Measurements from ENCODE around the gene ZFR.
"Not testable (repeated sequence)": the region's sequence is repeated elsewhere in the genome, so short reads cannot be mapped to it uniquely, and the experiment has no call there.

ZFR gene

DNA sequence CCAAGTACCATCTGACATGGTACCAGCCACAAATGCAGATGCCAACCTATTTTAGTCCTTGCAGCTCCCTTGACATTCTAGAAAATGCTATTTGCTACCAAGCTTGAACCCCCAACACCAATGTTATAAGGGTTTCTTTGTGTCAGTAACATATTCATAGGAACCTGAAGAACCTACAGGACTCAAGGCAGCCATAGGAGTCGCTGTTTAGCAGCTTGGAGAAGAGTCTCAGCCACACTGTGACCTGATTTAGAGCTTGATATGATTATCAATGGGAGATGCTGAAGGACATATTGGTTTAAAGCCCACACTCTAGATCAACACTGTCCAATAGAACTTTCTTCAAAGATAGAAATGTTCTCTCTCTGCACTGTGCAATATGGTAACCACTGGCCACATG lies 6.4 kb upstream of the ZFR start:
- no peak for DNase-seq

DNA sequence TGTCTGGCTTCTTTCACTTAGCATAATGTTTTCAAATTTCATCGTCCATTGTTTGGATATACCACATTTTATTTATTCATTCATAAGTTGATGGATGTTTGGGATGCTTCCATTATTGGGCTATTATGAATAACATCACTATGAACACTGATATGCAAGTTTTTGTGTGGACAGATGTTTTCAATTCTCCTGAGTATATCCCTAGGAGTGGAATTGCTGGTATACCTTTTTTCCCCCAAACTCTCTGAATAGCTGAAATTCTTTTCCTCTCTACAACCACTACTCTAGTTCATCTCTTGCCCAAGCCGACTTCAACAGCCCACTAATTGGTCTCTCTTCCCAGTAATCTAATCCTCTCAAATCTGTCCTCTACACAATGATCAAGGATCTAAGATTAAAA lies 4.7 kb upstream of the ZFR start:
- DNase-seq = no peak

DNA sequence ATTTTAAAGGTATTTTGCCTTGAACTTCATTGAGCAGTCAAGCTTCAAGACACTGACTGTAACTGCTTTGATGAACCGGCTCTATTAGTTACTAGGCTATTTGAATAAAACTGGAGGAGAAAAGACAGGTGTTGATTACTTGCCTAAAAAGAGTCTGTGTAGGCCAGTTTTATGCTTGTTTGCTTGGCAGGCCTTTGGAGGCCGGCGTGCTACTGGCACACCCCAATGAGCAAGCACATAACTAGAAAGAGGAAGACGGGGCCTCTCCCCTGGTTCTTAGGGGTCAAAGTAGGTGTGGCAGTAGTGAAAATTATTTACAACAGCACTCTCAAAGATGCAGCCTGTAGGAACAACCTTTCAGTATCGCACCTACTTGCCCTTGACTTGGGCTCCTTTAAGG lies 2.1 kb upstream of the ZFR start:
- peak in 1 of 2 donors; percentile 59 for DNase-seq

DNA sequence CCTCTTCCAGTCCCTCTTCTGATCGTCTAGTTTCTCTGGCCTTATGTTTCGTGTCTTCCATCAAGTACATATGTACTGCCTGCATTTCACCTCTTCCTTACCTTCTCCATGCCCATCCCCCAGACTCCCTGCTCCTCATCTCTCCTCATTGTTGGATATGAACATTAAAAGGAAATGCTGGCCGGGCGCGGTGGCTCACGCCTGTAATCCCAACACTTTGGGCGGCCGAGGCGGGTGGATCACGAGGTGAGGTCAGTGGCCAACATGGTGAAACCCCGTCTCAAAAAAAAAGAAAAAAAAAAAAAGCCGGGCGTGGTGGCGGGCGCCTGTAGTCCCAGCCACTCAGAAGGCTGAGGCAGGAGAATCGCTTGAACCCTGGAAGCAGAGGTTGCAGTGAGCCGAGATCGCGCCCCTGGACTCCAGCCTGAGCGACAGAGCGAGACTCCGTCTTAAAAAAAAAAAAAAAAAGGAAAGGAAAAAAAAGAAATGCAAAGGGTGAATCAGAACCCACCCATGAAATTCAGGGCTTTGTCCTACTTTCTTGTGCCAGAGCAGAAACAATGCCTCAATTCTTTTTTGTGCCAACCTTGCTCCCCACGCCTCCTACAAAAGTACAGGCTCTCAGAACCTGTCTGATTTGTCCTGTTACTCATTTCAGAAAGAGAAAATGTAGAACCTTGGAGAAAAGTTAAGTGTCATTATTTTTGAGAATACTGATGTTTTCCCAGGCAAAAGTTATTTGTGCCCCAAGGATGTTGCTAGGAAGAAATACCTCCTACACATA lies 1.5 kb upstream of the ZFR start:
- DNase-seq = no peak

DNA sequence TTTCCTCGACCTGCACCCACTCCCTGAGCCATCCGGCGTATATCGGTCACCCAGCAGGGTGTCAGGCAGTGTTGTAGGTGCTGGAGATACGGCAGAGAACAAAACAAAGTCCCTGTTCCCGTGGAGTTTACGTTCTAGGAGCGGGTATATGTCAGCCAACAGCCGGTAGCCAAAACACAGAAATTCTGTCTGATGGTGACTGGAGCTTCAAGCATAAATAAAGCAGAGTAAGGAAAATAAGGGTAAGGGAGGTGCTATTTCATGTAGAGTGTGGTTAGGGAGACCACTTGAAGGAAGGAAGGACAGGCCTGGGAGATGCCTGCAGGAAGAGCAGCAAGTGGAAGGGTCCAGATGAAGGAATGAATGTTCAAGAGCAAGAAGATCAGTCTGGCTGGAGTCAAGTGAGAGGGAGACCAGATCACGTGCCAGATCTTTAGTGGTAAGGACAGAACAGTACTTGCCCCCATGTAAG lies 783 bp upstream of the ZFR start:
- DNase-seq = no peak

DNA sequence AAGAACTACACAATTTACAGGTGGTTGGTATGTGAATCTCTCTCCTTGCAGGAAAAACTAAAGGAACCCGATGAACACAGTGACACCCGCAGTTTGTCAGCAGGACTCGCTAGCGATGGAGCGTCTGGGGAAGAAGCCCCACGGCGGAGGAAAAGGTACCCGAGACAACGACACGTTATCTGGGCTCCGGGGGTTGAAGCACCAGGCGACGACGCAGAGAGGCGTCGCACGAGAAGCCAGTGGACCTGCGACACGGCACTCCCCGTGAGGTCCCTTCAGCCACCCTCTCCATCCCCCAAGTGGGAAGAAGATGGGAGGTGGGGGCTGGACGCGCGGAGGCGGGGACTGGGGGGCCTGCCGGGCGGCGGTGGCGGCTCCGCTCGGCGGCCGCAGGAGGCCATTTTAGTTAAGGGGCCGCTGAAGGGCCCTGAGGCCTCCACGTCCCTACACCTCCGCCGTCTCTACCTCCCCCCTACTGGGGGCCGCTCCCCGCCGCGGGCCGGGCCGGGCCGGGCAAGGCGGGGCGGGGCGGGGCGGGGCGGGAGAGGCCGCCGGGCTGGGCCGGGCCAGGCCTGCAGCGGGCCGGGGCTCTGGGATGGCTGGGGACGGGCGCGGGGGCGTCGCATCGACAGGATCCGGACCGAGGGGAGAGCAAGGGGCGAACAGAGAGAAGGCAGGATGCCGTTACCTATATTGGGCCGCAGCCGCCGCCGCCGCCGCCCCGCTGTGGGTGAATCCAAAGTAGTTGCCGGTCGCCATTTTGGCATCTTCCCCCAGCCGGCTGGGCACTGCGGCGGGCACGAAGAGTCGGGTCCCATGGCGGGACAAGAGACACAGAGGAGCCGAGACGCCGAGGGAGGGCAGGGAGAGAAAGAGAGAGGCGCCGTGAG lies 754 bp downstream of the ZFR start:
- DNase-seq = peak; percentile 55 to 63

DNA sequence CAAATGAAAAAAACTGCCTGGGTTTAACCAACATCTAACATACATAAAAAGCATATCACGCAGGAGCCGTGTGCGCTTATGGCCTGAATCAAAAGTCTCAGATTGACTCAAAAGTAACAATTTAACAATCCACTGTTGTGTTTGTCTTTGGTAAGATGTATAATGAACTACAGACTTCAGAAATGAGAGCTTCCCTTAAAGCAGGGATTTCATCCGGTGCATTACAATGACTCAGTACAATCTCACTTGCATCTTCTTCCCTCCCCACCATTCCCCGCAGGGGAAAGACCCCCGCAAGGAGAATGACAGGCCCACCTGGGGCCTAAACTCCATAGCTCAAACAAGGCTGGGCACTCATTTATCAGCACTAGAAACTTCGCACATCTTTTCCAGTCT lies 1.4 kb downstream of the ZFR start:
- no peak for DNase-seq

DNA sequence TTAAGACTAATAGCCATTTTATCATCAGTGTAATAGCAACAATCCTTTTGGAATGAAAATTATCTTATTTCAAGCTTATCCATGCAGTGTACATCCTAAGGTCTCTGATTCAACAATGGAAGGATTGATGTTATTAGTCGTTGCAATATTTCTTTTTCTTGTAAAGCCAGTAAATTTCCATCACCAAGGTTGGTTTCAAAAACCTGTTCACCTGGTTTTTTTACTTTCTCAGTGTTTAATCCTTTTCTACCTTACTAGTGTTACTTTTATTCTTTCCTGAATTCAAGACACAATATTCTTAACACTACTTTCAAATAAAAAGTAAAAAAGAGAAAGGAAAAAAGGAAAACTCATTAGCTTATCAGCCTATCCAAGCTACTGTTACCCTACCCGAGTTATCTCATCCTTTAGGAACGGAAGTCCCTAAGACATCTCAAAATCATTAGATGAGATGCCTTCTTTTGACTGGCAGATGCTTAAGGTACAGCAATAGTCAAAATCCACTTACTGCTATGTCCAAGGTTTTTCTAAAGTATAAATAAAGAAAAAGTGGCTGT lies 5.4 kb downstream of the ZFR start:
- no peak for DNase-seq

DNA sequence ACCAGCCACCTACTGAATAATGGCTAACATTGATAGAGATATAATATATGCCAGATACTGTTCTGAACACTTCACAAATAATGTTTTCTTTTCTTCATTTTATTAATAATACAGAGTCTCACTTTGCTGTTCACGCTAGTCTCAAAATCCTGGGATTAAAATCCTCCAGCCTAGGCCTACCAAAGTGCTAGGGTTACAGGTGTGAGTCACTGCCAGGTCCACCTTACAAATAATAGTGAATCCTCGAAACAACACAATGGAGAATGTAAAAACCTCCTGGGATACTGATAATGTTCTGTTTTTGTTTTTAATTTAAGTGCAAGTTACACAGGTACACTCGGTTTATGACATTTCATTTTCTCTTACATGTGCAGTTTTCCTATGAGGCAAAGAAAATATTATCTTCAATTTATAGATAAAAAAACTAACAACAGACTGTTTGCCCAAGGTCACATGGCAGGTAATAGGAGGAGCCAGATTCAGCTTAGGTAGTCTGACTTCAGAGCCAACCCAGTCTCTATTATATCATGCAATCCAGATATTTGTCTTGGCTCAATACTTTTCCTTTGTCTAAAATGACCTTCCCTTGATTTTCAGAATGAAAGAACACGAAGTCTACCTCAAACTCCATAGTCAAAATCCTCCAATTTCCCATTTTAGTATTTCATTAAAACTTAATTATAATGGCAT lies 7.8 kb downstream of the ZFR start:
- DNase-seq = no peak

DNA sequence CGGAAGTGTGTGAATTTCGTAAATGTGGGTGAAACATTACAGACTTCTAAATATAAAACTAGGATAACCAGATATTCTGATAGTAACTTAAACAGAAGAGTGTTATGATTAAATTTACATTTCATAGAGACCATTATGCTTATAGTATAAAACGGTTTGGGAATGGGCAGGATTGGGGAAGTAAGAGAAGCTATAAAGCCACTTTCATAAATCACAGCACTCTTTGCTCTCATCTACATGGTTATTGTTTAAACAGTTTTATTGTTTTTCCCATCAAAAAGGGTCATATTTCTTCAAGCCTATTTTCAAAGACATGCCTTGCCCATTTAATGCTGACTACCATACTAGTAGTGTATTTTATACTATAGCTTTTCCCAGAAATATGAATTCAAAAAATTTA lies 9.2 kb downstream of the ZFR start:
- DNase-seq = no peak

DNA sequence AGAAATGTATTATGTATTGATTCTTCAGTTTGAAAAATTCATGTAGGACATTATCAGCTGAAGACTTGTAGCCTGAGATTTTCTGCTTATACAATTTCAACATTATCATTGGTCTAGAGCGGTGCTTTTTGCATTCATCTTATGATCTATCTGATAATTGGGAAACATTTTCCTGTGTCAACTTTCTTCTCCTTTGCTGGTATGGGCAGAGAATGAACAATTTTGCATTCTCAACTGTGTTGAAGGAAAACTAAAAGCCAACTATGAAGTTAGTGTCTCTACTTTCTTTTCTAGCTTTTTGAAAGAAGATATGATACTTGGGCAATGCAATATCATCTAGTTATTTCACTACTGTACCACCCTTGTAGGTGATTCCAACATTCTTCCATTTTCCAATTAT lies 10.3 kb downstream of the ZFR start:
- DNase-seq = no peak

DNA sequence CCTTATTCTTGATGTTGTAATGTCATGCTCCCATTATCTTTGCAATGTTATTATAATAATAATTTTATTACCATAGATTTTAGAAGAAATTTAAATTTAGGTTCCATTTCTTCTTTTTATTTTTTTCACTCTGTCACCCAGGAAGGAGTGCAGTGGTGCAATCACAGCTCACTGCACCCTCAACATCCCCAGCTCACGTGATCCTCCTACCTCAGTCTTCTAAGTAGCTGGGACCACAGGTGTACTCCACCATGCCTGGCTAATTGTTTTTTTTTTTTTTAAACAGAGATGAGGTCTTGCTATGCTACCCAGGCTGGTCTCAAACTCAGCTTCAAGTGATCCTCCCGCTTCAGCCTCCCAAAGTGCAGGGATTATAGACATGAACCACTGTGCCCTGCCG lies 11.9 kb downstream of the ZFR start:
- DNase-seq = no peak

DNA sequence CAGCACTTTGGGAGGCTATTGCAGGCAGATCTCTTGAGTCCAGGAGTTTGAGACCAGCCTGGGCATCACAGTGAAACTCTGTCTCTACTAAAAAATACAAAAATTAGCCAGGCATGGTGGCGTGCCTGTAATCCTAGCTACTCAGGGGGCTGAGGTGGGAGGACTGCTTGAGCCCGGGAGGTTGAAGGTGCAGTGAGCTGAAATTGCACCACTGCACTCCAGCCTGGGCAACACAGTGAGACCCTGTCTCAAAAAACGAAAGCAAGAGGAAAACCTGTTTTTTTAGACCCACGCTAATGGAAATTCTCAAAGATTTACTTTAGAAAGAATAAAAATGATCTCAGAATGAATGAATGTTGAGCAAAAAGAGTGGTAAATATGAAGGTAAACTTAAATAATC lies 13.7 kb downstream of the ZFR start:
- not testable (repeated sequence) for DNase-seq

DNA sequence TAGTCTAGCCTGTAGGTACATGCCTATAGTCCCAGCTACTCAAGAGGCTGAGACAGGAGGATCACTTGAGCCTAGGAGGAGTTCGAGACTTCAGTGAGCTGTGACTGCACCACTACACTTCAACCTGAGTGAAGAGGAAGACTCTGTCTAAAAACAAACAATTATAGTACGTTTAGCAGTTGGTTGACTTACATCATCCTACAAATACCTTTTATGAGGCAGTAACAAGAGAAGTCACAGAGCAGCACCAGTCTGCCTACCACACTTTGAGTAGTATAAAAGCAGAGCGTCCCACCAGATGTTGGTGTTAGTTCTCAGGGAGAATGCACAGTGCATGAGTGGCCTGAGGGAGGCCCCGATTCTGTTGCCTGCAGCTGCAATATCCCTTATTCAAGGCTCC lies 16.1 kb downstream of the ZFR start:
- DNase-seq = no peak

DNA sequence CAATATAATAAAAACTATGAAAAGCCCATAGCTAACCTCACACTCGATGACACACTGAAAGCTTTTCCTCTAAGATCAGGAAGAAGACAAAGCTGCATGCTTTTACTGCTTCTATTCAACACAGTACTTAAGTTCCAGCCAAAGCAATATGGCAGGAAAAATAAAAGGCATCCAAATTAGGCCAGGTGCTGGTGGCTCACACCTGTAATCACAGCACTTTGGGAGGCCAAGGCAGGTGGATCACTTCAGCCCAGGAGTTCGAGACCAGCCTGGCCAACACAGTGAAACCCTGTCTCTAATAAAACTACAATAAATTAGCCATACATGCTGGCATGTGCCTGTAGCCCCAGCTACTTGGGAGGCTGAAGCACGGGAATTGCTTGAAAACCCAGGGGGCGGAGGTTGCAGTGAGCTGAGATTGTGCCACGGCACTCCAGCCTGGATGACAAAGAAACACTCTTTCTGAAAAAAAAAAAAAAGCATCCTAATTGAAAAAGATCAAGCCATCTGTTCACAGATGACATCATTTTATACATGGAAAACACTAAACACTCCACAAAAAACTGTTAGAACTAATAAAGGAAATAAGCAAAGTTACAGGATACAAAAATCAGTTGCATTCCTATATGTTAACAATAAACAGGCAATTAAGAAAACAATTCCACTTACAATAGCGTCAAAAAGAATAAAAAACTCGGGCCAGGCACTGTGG lies 17.9 kb downstream of the ZFR start:
- no peak for DNase-seq

DNA sequence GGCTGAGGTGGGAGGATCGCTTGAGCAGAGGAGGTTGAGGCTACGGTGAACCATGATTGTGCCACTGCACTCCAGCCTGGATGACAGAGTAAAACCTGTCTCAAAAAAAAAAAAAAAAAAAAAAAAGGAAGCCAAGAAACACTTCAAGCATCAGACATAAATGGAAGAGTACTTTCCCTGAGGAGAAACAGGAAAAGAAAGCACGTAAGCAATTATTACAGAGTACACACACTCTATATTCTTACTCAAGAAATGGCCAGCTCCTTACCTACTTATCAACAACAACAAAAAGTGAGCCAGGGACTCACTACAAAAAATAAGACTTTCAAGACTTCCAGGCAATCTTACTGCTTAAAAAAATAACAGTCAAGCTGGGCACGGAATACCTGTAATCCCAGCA lies 21.8 kb downstream of the ZFR start:
- no peak for DNase-seq

DNA sequence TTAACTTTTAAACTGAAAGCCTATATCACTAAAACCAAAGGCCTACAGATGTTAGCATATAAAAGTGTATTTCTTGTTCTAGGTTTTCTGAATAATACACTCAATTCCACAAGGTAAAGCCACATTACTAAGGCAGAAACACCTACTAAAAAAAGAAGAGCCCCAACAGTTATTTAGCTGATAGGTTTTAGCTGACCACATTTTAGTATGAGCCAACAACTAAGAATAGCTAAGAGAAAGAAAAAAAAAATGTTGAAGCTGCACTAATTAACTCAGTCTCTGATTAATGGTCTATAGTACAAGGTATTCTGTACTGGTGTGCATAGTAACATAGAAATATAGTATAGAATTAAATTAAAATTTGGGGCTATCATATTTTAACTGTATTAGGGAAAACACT lies 23.5 kb downstream of the ZFR start:
- DNase-seq = no peak

DNA sequence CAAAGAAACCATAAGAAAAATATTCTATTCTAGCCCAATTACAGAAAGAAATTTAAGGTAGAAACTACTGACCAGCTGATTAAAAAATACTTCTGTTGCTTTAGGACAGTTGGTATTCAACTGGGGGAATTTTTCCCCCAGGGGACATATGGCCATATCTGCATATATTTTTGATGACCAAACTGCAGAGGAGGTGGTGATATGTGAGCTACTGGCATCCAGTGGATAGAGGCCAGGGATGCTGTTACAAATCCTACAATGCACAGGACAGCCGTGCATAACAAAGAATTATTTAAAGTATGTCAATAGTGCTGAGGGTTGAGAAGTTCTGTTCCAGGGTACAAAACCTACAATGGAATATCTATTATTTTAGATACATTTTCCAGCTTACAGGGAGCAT lies 24.0 kb downstream of the ZFR start:
- no peak for DNase-seq

DNA sequence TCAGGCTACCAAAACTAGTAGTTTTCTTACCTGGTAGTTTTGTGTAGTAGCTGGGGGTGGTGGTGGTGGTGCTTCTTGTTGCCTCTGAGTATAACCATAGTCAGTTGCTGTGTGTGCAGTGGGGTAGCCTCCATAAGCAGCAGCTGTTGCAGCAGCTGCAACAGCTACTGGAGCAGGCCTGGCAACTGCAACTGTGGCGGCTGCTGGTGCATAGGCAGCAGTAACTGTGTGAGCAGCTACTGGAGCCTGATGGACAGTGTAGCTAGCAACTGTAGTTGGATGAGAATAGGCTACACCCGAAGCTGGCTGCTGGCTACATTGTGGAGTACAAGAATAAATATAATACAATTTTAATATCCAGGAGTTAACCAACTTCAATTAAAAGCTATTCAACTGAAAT lies 24.7 kb downstream of the ZFR start:
- no peak for DNase-seq

DNA sequence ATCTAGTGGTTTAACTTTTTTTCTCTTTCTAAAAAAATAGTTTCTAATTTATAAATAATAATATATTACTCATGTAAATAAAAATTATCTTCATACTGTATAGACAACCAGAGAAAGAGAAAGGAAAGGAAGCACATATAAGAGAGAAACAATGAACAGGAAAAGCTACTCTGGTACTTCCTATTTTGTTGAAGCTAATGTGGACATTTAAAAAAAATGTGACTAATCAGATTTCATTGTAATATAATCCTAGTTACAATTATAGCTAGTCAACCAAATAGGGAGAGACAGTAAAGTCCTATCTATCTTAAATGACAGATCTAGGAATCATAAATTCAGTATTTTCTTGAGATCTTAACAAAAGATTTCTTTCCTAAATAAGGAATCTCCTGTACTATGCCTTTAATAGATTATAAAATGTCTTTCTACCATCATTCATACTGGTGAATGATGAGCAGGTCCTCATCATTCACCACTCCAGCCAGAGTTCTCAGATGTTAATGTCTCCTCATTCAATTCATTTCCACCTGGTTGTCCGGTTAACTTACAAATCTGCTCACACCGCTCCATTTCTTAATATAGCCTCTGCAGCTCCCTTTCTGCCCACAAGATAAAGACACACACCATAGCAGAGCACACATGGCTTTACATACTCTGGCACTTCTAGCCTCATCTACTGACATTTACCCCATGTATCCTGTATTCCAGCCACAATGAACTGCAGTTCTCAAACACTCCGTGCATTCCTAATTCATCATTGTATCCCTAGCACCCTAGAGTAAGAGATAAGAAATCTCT lies 30.9 kb downstream of the ZFR start:
- no peak for DNase-seq

DNA sequence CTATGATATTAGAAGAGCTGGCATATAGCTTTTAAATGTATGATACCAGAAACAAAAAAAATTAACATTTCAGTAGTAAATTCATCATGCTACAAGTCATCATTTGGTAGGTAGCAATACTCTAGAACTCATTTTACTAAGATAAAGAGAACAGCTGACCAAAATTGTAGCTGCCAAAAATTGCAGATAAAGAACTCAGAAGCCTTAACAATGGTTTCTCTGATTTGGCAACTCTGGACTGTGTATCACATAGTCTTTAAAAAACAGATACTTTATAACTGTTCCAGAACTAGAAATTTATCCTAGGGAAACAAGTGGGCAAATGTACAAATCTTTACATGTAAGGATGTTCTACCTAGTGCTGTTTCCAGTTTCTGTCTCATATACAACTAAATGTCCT lies 33.9 kb downstream of the ZFR start:
- no peak for DNase-seq

DNA sequence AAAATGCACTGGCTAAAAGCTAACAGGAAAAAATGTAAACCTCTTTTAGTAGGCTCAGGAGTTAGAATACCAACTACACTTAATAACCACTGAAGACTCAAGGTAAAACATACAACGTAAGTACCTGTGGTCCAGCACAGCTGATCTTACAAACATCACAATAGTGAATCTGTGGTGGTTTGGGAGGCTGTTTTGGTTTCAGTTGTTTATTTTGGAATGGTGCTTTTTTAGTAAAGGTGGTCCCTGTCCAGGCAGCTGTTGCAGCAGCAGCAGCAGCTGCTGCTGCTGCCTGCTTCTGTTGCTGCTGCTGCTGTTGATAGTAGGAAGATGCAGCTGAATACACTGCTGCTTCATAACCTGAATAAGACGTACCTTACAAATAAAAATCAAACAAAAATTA lies 37.9 kb downstream of the ZFR start:
- no peak for DNase-seq
